HepG2 (cell line): ENCODE results near the gene PNRC1. TPM values are rescaled to one million over a fixed set of nuclear protein-coding genes. Genes with fewer than 3 reads are reported as not detected.

ENCODE experiments used
- ARNT ChIP-seq: fragments of 450-650 bp; IDR thresholded peaks from 2 replicates; pipeline ENCODE4 v1.6.1; 2017
- GATA4 ChIP-seq: sonication (generic); IDR thresholded peaks from 2 replicates; pipeline ENCODE4 v1.6.1; 2016; ENCODE audit warnings: antibody characterized with exemption, low read depth, borderline replicate concordance
- KLF16 ChIP-seq, 2 experiments: sonication (generic) in 1 of 2; formaldehyde crosslinking in 1 of 2; IDR thresholded peaks; 2 replicates each; pipeline versions ENCODE4 v1.6.1 to v1.8.0; 2016 to 2023; ENCODE audit warnings: missing genetic modification reagents in 2 of 2, missing compliant biosample characterization in 1 of 2
- PCBP2 ChIP-seq: fragments of 200-400 bp; formaldehyde crosslinking; optimal IDR thresholded peaks from 2 replicates; pipeline ENCODE3; 2018; ENCODE audit warnings: low read length, low read depth; ENCODE audit not compliant: poor library complexity, severe bottlenecking
- SRSF1 ChIP-seq: fragments of 200-400 bp; formaldehyde crosslinking; optimal IDR thresholded peaks from 2 replicates; pipeline ENCODE3; 2017; ENCODE audit warnings: mild to moderate bottlenecking, low read depth, low read length, moderate library complexity
- STAT5B ChIP-seq: sonication (generic); formaldehyde crosslinking; IDR thresholded peaks from 2 replicates; pipeline ENCODE4 v1.4.0; 2020; ENCODE audit warnings: missing genetic modification reagents
- TCF7 ChIP-seq: sonication (generic); IDR thresholded peaks from 2 replicates; pipeline ENCODE4 v1.6.1; 2016; ENCODE audit warnings: antibody characterized with exemption, low read depth
- TEAD3 ChIP-seq: optimal IDR thresholded peaks from 2 replicates; pipeline ENCODE3; 2016; ENCODE audit warnings: borderline replicate concordance
- ZNF121 ChIP-seq: sonication (generic); formaldehyde crosslinking; IDR thresholded peaks from 2 replicates; pipeline ENCODE4 v1.5.0; 2020; ENCODE audit warnings: mild to moderate bottlenecking, missing genetic modification reagents
- ZNF256 ChIP-seq: sonication (generic); formaldehyde crosslinking; conservative IDR thresholded peaks from 2 replicates; pipeline ENCODE4 v1.4.0; 2020; ENCODE audit warnings: missing genetic modification reagents
- ZNF263 ChIP-seq: sonication (generic); formaldehyde crosslinking; IDR thresholded peaks from 2 replicates; pipeline ENCODE4 v1.4.0; 2020; ENCODE audit warnings: missing genetic modification reagents
- ZNF549 ChIP-seq: sonication (generic); formaldehyde crosslinking; IDR thresholded peaks from 2 replicates; pipeline ENCODE4 v1.5.0; 2020; ENCODE audit warnings: missing genetic modification reagents
- ZNF660 ChIP-seq: sonication (generic); formaldehyde crosslinking; IDR thresholded peaks from 2 replicates; pipeline ENCODE4 v1.5.1; 2020; ENCODE audit warnings: mild to moderate bottlenecking, low read depth, missing genetic modification reagents, borderline replicate concordance
- ZNF792 ChIP-seq: IDR thresholded peaks from 2 replicates; pipeline ENCODE4 v1.6.1; 2016
- polyA plus RNA-seq, 8 experiments: library from polyadenylated mRNA; depleted of rRNA in 3 of 8; stranded (reverse) in 7 of 8; unstranded in 1 of 8; fragments of >200 nt; fragmentation: Illumina TruSeq in 4 of 8; extraction: Trizol in 4 of 8; gene quantifications; 2 replicates each; pipeline versions ENCODE4 v1.2.1 to v1.2.3, GENCODE V29; 2011 to 2016; ENCODE audit warnings: low read depth in 4 of 8, missing spikeins in 1 of 8, mixed read lengths in 1 of 8; ENCODE audit not compliant: insufficient read depth in 1 of 8
- total RNA-seq, 5 experiments: library from RNA; depleted of rRNA; stranded (reverse); fragments of >200 nt; fragmentation: Illumina TruSeq; extraction: Trizol; gene quantifications; 2 replicates each; pipeline ENCODE4 v1.2.3, GENCODE V29; 2016; ENCODE audit warnings: low read depth in 1 of 5
- TF ChIP-seq, protein P1 (sequence below): sonication (generic); formaldehyde crosslinking; IDR thresholded peaks from 2 replicates; pipeline ENCODE4 v1.5.0; 2020; ENCODE audit warnings: missing genetic modification reagents, mild to moderate bottlenecking, borderline replicate concordance
- TF ChIP-seq, protein P2 (sequence below): sonication (generic); formaldehyde crosslinking; conservative IDR thresholded peaks from 2 replicates; pipeline ENCODE4 v1.8.0; 2022; ENCODE audit warnings: missing genetic modification reagents
- TF ChIP-seq, protein P3 (sequence below): IDR thresholded peaks from 2 replicates; pipeline ENCODE4 v1.6.1; 2012; ENCODE audit warnings: low read length, improper control_type of control experiment
- TF ChIP-seq, protein P4 (sequence below): sonication (generic); formaldehyde crosslinking; conservative IDR thresholded peaks from 2 replicates; pipeline ENCODE4 v1.4.0; 2020; ENCODE audit warnings: missing genetic modification reagents
- TF ChIP-seq, protein P5 (sequence below): IDR thresholded peaks from 2 replicates; pipeline ENCODE4 v1.4.0; 2020; ENCODE audit warnings: mild to moderate bottlenecking, missing genetic modification reagents

PNRC1 gene
- total and polyA plus RNA-seq, 2 of the 13 experiments (the other 11 are each of a cell fraction or from before 2014, with no cell fraction given) = 17.6 to 36.0 TPM

DNA sequence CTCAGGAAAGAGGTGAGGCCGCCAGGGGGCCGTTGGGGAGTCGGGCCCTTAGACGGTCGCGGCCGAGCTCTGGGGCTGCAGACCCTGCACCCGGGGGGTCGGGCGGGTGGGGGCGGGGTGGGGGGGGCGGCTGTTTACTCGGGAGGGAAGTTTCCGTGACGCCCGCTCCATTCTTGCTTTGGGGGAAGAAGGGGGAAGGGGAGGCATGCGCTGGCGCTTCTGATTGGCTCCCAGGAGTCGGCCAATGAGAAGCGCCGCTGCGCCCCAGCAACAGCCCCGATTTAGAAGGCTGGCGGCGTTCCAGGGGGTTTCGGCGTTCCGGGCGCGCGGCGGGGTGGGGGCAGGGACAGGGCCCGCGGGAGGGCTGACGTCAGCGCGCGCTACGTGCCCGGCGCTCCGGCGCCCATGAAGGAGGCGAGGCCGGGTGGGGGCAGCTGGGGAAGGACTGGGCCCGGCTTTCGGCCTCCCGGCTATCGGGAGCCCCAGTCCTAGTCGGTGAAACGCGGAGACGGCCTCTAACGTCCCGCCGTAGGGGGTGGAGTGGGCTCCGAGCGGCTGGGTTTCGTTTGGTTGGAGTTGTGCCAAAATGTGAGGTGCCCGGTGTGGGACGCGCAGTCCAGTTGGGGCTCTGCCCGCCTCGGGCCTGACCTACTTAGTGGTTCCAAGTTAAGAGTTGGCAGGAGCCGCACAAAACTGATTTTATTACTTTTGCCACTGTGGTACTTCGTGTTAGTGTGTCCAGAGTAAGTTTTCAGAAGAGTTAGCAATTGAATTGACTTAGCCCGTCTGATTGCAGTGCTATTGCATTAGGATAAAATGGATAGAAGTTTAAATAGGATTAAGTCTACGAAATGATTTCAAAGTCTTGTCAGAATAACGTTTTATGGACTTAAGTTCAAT, 1.1 kb downstream of the PNRC1 start (continued):
- TF ChIP-seq SRSF1 = peak; percentile 52
- 0 out of 2 replicates have a peak, but pooled peaks have one; percentile 43 for TF ChIP-seq STAT5B (CRISPR knock-in tag)
- TF ChIP-seq, protein P1, sequence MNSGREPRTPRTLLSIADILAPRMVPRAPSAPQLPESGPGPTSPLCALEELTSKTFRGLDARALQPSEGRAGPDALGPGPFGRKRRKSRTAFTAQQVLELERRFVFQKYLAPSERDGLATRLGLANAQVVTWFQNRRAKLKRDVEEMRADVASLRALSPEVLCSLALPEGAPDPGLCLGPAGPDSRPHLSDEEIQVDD (CRISPR knock-in tag) = no peak
- TF ChIP-seq PCBP2 = no peak
- TF ChIP-seq ZNF263 = peak; percentile 27; the same call in 1 of the 2 replicates
- TF ChIP-seq, protein P2, sequence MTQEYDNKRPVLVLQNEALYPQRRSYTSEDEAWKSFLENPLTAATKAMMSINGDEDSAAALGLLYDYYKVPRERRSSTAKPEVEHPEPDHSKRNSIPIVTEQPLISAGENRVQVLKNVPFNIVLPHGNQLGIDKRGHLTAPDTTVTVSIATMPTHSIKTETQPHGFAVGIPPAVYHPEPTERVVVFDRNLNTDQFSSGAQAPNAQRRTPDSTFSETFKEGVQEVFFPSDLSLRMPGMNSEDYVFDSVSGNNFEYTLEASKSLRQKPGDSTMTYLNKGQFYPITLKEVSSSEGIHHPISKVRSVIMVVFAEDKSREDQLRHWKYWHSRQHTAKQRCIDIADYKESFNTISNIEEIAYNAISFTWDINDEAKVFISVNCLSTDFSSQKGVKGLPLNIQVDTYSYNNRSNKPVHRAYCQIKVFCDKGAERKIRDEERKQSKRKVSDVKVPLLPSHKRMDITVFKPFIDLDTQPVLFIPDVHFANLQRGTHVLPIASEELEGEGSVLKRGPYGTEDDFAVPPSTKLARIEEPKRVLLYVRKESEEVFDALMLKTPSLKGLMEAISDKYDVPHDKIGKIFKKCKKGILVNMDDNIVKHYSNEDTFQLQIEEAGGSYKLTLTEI (CRISPR knock-in tag) = no peak
- peak; percentile 40; the same call in 1 of the 2 replicates for TF ChIP-seq ZNF121 (CRISPR knock-in tag)
- TF ChIP-seq, protein P3, sequence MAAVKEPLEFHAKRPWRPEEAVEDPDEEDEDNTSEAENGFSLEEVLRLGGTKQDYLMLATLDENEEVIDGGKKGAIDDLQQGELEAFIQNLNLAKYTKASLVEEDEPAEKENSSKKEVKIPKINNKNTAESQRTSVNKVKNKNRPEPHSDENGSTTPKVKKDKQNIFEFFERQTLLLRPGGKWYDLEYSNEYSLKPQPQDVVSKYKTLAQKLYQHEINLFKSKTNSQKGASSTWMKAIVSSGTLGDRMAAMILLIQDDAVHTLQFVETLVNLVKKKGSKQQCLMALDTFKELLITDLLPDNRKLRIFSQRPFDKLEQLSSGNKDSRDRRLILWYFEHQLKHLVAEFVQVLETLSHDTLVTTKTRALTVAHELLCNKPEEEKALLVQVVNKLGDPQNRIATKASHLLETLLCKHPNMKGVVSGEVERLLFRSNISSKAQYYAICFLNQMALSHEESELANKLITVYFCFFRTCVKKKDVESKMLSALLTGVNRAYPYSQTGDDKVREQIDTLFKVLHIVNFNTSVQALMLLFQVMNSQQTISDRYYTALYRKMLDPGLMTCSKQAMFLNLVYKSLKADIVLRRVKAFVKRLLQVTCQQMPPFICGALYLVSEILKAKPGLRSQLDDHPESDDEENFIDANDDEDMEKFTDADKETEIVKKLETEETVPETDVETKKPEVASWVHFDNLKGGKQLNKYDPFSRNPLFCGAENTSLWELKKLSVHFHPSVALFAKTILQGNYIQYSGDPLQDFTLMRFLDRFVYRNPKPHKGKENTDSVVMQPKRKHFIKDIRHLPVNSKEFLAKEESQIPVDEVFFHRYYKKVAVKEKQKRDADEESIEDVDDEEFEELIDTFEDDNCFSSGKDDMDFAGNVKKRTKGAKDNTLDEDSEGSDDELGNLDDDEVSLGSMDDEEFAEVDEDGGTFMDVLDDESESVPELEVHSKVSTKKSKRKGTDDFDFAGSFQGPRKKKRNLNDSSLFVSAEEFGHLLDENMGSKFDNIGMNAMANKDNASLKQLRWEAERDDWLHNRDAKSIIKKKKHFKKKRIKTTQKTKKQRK = no peak
- TF ChIP-seq ZNF660 (CRISPR knock-in tag) = no peak
- no peak for TF ChIP-seq TCF7
- TF ChIP-seq TEAD3 = peak; percentile 75
- TF ChIP-seq, protein P4, sequence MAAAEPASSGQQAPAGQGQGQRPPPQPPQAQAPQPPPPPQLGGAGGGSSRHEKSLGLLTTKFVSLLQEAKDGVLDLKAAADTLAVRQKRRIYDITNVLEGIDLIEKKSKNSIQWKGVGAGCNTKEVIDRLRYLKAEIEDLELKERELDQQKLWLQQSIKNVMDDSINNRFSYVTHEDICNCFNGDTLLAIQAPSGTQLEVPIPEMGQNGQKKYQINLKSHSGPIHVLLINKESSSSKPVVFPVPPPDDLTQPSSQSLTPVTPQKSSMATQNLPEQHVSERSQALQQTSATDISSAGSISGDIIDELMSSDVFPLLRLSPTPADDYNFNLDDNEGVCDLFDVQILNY (CRISPR knock-in tag) = peak; percentile 77; the same call in 1 of the 2 replicates
- peak in 1 of 2 experiments; percentile 50; a peak in 2 of 4 replicates for TF ChIP-seq KLF16 (CRISPR knock-in tag; IDR thresholded peaks at IDR 0.05)
- 0 out of 2 replicates have a peak, but pooled peaks have one; percentile 15 for TF ChIP-seq ZNF256 (CRISPR knock-in tag)
- TF ChIP-seq ZNF792 (CRISPR knock-in tag) = 0 out of 2 replicates have a peak, but pooled peaks have one; percentile 64
- 0 out of 2 replicates have a peak, but pooled peaks have one; percentile 47 for TF ChIP-seq GATA4
- TF ChIP-seq ARNT = no peak
- TF ChIP-seq, protein P5, sequence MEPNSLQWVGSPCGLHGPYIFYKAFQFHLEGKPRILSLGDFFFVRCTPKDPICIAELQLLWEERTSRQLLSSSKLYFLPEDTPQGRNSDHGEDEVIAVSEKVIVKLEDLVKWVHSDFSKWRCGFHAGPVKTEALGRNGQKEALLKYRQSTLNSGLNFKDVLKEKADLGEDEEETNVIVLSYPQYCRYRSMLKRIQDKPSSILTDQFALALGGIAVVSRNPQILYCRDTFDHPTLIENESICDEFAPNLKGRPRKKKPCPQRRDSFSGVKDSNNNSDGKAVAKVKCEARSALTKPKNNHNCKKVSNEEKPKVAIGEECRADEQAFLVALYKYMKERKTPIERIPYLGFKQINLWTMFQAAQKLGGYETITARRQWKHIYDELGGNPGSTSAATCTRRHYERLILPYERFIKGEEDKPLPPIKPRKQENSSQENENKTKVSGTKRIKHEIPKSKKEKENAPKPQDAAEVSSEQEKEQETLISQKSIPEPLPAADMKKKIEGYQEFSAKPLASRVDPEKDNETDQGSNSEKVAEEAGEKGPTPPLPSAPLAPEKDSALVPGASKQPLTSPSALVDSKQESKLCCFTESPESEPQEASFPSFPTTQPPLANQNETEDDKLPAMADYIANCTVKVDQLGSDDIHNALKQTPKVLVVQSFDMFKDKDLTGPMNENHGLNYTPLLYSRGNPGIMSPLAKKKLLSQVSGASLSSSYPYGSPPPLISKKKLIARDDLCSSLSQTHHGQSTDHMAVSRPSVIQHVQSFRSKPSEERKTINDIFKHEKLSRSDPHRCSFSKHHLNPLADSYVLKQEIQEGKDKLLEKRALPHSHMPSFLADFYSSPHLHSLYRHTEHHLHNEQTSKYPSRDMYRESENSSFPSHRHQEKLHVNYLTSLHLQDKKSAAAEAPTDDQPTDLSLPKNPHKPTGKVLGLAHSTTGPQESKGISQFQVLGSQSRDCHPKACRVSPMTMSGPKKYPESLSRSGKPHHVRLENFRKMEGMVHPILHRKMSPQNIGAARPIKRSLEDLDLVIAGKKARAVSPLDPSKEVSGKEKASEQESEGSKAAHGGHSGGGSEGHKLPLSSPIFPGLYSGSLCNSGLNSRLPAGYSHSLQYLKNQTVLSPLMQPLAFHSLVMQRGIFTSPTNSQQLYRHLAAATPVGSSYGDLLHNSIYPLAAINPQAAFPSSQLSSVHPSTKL (CRISPR knock-in tag) = peak; percentile 69
- TF ChIP-seq ZNF549 (CRISPR knock-in tag) = no peak
